ENCODE data around the gene COL6A5. TPM values are rescaled to one million over a fixed set of nuclear protein-coding genes. Genes with fewer than 3 reads are reported as not detected.

COL6A5 gene
- polyA plus RNA-seq, 1 donor, result not detected

GRCh38 chr3:130527426-130527825 lies 182.0 kb downstream of the COL6A5 start:
- no peak for DNase-seq

DNA sequence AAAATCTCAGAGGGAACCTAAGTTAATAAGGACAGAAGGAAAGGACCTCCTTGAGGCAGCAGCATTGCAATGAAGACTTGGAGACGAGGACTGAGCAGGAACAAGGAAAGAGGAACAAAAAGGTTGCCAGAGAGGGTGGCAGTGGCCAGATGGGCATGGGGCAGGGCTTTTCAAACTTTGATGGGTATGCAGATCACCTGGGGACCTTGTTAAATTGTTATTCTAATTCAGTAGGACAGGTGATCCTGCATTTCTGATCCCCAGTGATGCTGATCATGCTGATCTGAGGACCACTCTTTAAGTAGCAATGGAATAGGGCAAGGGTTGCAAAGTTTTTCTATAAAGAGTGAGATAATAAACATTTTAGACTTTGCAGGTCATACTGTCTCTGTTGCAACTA lies 182.6 kb downstream of the COL6A5 start:
- DNase-seq, result no peak

DNA sequence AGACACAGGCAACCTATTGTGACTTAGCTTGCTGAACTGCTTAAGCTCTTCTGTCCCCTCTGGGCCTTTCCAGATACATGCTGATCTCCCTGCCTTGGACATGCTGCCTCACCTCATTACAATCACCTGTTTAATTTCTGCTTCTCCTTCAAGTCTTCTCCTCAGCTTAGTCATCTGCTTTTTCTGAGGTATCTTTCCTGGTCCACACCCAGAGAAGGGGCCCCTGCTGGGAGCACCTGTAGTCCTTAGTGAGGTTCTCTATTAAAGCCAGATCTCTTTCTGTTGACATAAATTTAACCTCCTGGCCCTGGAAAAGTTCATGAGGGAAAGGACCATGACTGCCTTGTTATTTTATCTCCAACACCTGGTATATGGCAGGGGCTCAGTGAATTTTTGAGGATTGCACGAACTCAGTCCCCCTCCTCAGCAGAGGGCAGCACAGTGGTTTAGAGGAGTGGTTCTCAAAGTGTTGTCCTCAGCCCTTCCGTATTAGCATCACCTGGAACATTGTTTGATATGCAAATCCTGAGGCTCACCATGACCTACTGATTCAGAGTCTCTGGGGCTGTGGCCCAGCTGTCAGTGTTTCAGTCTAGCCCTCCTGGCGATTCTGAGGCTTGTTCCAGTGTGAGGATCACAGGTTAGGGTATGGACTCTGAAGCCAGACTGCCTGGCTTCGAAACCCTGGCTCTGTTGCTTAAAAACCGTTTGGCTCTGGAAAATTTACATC lies 184.2 kb downstream of the COL6A5 start:
- no peak for DNase-seq

DNA sequence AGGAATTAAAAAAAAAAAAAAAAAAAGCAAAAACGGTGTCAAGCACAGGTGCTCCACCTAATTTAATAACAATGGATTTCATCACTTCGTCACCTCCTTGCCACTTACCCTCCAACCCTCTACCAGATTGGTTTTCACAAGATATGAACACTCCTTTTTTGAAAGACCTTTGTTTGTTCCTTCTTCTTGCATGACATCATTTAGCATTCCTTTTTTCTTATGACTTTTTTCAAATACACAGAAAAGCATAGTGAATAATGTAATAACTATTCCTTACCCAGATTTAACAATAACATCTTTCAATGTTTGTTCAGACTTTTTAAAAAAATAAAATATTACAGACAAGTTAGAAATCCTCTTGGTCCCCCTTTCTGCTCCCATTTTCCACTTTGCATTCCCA lies 187.8 kb downstream of the COL6A5 start:
- DNase-seq, result no peak

Other genes with a start within 250 kb of the COL6A5 start
- gene COL6A6, start 171.5 kb downstream of the COL6A5 start, polyA plus RNA-seq (ENCODE audit: insufficient read length), result 83.1 TPM